CMK (cell line): Measurements from ENCODE around the gene TDRD7.
A peak's percentile ranks its signal among the peaks of the same experiment; 100 is the strongest.
"Not testable (repeated sequence)": the region's sequence is repeated elsewhere in the genome, so short reads cannot be mapped to it uniquely, and the experiment has no call there.

Experiments
- DNase-seq: peaks from one replicate; pipeline ENCODE4 v3.0.0-alpha.2; 2010; ENCODE audit warnings: low read depth

TDRD7 gene

DNA sequence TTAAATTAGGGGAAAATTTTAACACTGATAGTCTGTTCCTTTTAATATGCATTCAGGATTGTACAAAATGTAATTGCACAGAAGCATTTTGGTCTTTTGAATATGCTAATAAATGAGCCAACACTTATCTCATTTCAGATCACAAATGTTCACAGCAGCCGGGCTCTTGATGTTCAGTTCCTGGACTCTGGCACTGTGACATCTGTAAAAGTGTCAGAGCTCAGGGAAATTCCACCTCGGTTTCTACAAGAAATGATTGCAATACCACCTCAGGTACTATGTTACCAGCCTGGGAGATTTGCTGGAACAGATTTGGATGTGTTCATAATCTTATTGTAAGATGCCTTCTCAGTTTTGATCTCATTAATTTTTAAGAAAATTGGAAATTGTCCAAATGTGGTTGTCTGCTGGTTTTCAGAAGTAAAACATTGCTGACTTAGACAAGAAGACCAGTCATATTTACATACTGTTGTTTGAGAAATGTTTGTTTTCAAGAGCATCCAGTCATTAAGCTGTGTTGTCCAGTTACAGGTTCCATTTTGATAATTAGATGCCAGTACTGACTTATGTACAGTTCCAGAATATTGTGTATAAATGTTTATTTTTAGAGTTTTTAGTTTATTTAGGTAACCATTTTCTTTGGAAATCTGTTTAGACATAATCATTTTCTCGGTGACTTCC lies 66.5 kb downstream of the TDRD7 start:
- DNase-seq, result no peak

DNA sequence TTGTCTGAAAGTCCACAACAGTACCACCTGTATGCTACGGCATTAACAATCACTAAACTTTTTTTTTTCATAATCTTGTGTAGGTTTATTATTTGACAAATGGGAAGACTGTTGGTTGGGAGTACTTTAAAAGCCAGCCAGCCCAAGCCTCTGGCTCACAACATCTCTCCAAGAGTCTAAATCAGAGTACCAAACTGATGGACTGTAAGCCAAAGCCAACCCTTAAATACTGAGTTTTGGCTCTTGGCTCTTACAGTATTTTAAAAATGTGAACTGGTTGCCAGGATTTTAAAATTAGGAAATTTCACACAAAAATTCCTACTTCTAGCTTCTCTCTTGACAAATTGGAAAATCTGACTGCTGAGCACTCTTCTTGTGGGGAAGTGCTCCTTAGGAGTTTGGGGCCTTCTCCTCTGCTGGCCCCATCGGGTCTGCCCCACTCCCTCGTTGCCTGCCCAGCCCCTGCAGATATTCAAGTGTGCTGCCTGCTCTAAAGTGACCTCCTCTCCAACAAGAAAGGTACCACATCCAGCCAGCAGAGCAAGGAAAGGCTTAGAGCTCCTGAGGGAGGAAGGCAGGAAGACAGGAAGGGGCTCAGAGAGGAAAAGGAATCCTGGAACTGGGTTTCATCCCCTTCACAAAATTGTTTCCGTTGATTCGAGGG lies 67.7 kb downstream of the TDRD7 start:
- no peak for DNase-seq

DNA sequence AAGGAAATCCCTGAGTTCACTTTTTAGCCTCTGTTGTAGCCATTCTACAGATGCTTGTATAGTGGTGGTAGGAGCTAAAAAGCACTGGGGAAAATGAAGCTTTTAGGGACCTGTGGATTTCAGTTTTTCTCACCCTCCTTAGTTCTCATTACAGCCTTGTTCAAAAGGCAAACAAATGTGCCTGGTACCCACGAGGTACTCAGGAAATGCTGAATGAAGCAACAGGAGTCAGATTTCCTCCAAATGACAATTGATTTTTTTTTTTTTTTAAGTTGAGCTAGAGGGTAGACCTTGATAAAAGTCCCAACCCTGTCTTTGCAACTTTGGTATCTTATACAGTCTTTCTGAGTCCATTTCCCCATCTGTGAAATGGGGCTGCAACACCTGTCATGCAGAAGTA lies 68.3 kb downstream of the TDRD7 start:
- DNase-seq, result no peak

GRCh38 chr9:97480749-97481148 lies 68.9 kb downstream of the TDRD7 start:
- no peak for DNase-seq

- DNase-seq, result no peak
Measured at GRCh38 chr9:97484134-97484533, 72.2 kb downstream of the TDRD7 start.

GRCh38 chr9:97487107-97487506 lies 75.2 kb downstream of the TDRD7 start:
- no peak for DNase-seq

DNA sequence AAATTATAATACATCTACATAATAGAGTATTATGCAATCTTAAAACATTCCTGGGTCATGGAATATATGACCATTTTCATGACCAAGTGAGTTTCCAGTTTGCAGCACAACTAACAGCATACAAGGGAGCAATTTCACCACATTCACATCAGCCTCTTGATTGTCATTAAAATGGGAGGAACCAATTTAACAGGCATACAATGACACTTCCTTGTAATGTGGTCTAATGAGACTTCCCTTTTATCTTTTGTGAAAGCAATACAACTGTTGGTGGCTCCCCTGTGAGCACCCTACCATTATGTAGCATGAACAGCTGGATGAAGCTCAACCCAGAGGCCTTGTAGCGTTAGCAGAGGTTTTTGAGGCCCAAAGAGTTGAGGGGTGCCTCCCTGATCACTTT lies 76.0 kb downstream of the TDRD7 start:
- DNase-seq, result no peak

- DNase-seq, result no peak
Measured at GRCh38 chr9:97491216-97491999, 79.5 kb downstream of the TDRD7 start.

- DNase-seq, result not testable (repeated sequence)
Measured at GRCh38 chr9:97497558-97498375, 85.9 kb downstream of the TDRD7 start.

- DNase-seq, result not testable (repeated sequence)
Measured at GRCh38 chr9:97498846-97499245, 87.0 kb downstream of the TDRD7 start.

DNA sequence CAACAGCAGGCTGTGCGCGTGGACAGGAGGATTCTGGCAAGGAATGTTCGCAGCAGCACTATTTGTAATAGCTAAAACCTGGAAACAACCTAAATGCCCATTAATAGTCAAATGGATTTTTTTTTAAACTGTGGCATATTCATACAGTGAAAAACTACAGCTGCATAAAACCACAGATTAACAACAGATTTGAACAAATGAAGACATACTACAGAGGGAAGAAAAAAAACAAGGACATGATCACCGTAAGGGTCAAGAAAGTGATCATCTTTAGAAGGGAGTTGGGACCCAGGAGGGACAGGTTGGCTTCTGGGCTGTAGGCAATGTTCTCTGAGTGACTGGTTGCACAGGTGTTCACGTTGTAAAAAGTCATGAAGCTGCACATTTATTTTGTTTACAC lies 88.4 kb downstream of the TDRD7 start:
- DNase-seq, result no peak

GRCh38 chr9:97500765-97501176 lies 88.9 kb downstream of the TDRD7 start:
- no peak for DNase-seq

GRCh38 chr9:97501177-97501971 lies 89.5 kb downstream of the TDRD7 start, which contains the start of gene TMOD1:
Gene TMOD1 (plus strand): TSS chr9:97501666. CDS start chr9:97524189, 22,523 bp downstream.
- DNase-seq, result peak; percentile 21

DNA sequence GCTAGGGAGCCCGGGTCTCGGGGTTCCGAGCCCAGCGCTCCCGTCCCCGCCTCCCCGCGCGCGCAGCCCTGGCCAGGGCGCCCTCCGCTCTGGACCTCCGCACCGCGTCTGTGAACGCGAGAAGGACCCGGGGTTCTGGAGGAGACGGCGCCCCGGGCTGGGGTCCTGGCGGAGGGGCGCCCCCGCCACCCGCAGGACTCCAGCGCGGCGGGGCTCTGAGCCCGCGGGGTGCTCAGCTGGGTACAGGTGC lies 90.0 kb downstream of the TDRD7 start:
- no peak for DNase-seq

DNA sequence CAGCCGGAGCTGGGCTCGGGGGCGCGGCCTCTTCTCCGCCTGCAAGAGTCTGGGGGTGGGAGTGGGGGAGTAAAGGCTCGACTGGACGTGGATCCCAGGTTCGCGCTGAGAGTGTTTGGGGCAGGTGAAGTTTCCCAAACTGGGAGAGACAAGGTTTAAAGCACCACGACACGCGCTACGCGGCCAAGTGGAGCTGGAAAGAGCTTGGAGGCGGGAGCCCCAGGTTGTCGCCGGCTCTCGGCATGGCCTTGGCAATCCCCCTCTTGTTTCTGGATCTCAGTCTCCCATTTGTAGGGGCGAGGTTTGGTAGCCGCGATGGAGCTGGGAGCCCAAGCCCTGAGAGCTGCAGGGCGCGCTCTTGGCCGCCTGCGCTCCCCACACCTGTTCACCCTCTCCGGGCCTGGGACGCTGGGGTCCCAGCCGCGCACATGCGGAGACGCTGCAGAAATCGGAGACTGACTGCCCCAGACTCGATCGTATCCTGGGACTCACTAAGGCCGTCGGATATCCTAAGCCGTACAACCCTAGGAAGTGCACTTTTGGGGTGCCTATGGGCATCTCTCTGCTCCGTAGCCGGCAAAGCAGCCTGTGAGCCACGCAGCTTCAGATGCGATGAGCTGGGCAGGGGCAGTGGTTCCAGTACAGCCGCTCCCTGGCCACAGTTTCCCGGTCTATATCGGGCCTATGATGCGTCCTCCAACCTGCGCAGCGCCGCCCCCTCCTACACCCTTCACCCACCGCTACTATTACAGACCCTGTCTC lies 90.5 kb downstream of the TDRD7 start:
- DNase-seq, result no peak

DNA sequence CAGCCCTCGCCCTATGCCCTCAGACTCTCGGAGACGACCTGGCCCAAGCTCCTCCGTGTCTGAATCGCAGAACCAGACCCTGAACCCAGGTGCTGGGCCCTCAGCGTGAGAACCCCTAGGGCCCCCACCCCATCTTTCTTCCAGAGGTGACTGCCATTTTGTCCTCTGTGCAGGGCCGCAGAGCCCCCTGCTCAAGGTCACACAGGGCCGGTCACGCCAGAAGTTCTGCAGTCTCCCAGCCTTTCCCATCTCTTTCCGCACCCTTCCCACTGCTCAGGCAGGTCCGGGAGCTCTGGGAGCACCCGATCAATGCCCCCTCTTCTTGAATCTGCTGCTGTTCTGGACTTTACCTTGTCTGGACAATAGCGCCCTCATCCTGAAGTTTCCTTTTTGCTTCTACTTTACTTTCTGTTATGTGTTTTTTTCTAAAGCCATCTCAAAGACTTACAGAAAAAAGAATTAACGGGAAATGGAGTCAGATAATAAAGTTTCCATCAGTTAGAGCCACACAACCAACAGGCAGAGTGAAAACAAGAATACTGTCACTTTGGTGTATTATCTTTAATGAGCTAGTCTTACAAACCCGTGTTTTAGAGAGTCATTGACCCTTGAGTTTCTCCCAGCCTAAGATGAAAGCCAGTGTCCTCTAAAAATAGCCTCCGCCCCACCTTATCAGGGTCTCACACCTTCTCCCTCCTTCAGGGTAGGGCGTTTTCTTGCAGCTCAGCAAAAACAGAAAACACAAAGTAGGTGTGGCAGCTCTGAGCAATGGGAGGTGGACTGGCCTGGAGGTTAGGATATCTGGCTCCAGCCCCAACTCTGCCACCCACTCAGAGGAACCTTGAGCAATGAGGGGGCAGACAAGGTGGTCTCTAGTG lies 91.3 kb downstream of the TDRD7 start:
- no peak for DNase-seq

DNA sequence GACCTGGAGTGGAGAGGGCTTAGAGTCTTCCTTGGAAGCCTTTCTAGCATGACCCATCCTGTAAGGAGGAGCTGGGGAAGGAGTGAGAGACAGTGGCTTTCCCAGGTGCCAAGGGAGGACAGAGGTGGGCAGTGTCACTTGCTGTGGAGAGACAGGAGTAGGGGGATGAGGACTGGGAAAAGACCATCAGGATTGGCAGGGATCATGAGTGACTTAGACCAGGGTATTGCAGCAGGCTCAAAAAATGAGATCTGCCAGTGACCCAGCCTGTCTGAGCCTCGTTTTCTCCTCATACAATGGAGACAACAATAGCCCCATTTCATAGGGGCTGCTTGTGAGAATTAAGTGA lies 91.9 kb downstream of the TDRD7 start:
- no peak for DNase-seq

DNA sequence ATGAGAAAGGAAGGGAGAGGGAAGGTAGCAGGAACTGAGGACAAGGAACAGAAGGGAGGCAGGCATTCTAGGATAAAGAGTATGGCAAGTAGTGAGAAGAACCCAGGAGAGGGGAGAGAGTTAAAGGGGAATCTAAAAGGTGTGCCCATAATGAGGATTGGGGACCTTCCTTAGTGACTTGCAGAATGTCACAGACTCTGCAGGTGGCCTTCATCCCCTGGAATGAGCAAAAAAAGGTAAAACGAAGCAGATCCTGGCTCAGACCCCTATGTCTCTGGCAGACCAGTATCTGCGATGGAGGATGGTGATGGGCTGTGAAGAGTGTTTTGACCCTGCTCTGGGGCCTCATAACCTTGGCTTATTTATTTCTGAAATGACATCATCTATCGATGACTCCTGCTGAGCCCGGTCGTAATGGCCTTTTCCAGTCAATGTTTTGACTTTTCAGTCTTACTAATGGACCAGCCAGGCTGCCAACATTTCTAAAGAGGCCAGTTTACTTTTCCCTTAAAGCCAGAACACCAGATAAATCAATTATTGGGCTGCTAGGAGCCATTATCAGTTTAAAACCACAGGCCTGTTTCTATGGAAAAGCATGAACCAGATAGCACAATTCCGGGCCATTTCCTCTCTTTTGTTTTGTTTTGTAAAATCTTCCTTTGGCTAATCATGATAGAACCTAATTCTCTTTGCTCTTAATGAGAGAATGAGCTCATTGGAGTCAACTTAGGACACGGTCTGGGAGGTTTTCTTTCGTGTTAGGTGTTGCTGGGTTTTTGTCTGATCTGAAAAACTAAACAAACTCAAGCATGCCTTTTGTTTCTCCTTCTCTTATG lies 92.7 kb downstream of the TDRD7 start:
- DNase-seq, result no peak

GRCh38 chr9:97505845-97506244 lies 93.9 kb downstream of the TDRD7 start:
- DNase-seq, result no peak
